ENCODE data around the gene ANKRD44.

Gene ANKRD44

GRCh38 chr2:197001921-197002320 lies 308.7 kb downstream of the ANKRD44 start:
- no peak overlapping the region for H2BK12ac ChIP-seq (ENCODE audit: low read length in 2 of 2)
- no peak overlapping the region for H4K8ac ChIP-seq (ENCODE audit: low read length)
- no peak overlapping the region for H2AK5ac ChIP-seq (ENCODE audit: low read length, severe bottlenecking)
- no peaks in the 10 kb centered on the region for H3K4me1 ChIP-seq (ENCODE audit: control insufficient read depth, insufficient read depth, low read depth, low read length)
- H3K4ac ChIP-seq (ENCODE audit: low read depth in 1 of 2, low read length in 2 of 2), result no peak overlapping the region
- no peak overlapping the region for H2BK5ac ChIP-seq (ENCODE audit: low read depth, low read length, poor library complexity, severe bottlenecking)
- no peaks in the 10 kb centered on the region for H3K27me3 ChIP-seq (ENCODE audit: control insufficient read depth in 1 of 2, insufficient read depth in 1 of 2, low read length in 2 of 2)
- no peak overlapping the region for H3K9ac ChIP-seq (ENCODE audit: low read length)
- H3K27ac ChIP-seq (ENCODE audit: low read length, poor library complexity, severe bottlenecking), result no peak overlapping the region
- no peak overlapping the region for H3K18ac ChIP-seq (ENCODE audit: low read depth in 1 of 2, low read length in 2 of 2)
- no peak overlapping the region for H2BK15ac ChIP-seq (ENCODE audit: low read depth, poor library complexity, severe bottlenecking)
- H3K79me1 ChIP-seq (replicated peaks; ENCODE audit: low read length, poor library complexity, severe bottlenecking), result no peaks in the 10 kb centered on the region
- no peak overlapping the region for H3K14ac ChIP-seq (ENCODE audit: low read length in 2 of 2)
- no peak overlapping the region for H3K23ac ChIP-seq (ENCODE audit: low read length in 2 of 2)
- no peaks in the 10 kb centered on the region for H3K36me3 ChIP-seq (ENCODE audit: control insufficient read depth in 1 of 2, insufficient read depth in 2 of 2, low read depth in 1 of 2, low read length in 2 of 2)
- no CpG with 5 or more reads among the region's 1 CpG for WGBS
- H3K9me3 ChIP-seq (ENCODE audit: control insufficient read depth, low read length), result no peaks in the 10 kb centered on the region
- no peak overlapping the region for H3K4me2 ChIP-seq (ENCODE audit: low read length, poor library complexity, severe bottlenecking)
- no peak overlapping the region for H2BK120ac ChIP-seq (ENCODE audit: low read depth, low read length)
- DNase-seq, result no peak
- H4K91ac ChIP-seq (ENCODE audit: low read length), result no peak overlapping the region
- no peak overlapping the region for H3K4me3 ChIP-seq (ENCODE audit: insufficient read depth in 1 of 2, low read depth in 1 of 2, low read length in 2 of 2)
- no peak overlapping the region for H2AFZ ChIP-seq (ENCODE audit: low read depth, low read length)

- H2BK15ac ChIP-seq (ENCODE audit: low read depth, poor library complexity, severe bottlenecking), result no peak overlapping the region
- no peaks in the 10 kb centered on the region for H3K79me1 ChIP-seq (replicated peaks; ENCODE audit: low read length, poor library complexity, severe bottlenecking)
- H3K18ac ChIP-seq (ENCODE audit: low read depth in 1 of 2, low read length in 2 of 2), result no peak overlapping the region
- H4K91ac ChIP-seq (ENCODE audit: low read length), result no peak overlapping the region
- DNase-seq, result no peak
- no peaks in the 10 kb centered on the region for H3K9me3 ChIP-seq (ENCODE audit: control insufficient read depth, low read length)
- no peaks in the 10 kb centered on the region for H3K4me1 ChIP-seq (ENCODE audit: control insufficient read depth, insufficient read depth, low read depth, low read length)
- no peak overlapping the region for H3K23ac ChIP-seq (ENCODE audit: low read length in 2 of 2)
- no peak overlapping the region for H2BK5ac ChIP-seq (ENCODE audit: low read depth, low read length, poor library complexity, severe bottlenecking)
- no peak overlapping the region for H3K4me2 ChIP-seq (ENCODE audit: low read length, poor library complexity, severe bottlenecking)
- no peak overlapping the region for H3K9ac ChIP-seq (ENCODE audit: low read length)
- no peaks in the 10 kb centered on the region for H3K36me3 ChIP-seq (ENCODE audit: control insufficient read depth in 1 of 2, insufficient read depth in 2 of 2, low read depth in 1 of 2, low read length in 2 of 2)
- H3K14ac ChIP-seq (ENCODE audit: low read length in 2 of 2), result no peak overlapping the region
- H4K8ac ChIP-seq (ENCODE audit: low read length), result no peak overlapping the region
- no peak overlapping the region for H3K27ac ChIP-seq (ENCODE audit: low read length, poor library complexity, severe bottlenecking)
- no peak overlapping the region for H3K4me3 ChIP-seq (ENCODE audit: insufficient read depth in 1 of 2, low read depth in 1 of 2, low read length in 2 of 2)
- no peak overlapping the region for H2BK120ac ChIP-seq (ENCODE audit: low read depth, low read length)
- H3K4ac ChIP-seq (ENCODE audit: low read depth in 1 of 2, low read length in 2 of 2), result no peak overlapping the region
- H2AK5ac ChIP-seq (ENCODE audit: low read length, severe bottlenecking), result no peak overlapping the region
- no peak overlapping the region for H2BK12ac ChIP-seq (ENCODE audit: low read length in 2 of 2)
- H2AFZ ChIP-seq (ENCODE audit: low read depth, low read length), result no peak overlapping the region
- no peaks in the 10 kb centered on the region for H3K27me3 ChIP-seq (ENCODE audit: control insufficient read depth in 1 of 2, insufficient read depth in 1 of 2, low read length in 2 of 2)
- WGBS, result 94% methylated on average over 2 of the region's 3 CpGs
Observed at GRCh38 chr2:196995757-196996314, 314.7 kb downstream of the ANKRD44 start.

GRCh38 chr2:196994764-196995163 lies 315.8 kb downstream of the ANKRD44 start:
- H3K27me3 ChIP-seq (ENCODE audit: control insufficient read depth in 1 of 2, insufficient read depth in 1 of 2, low read length in 2 of 2), result no peaks in the 10 kb centered on the region
- no peak overlapping the region for H3K9ac ChIP-seq (ENCODE audit: low read length)
- DNase-seq, result no peak
- H2BK12ac ChIP-seq (ENCODE audit: low read length in 2 of 2), result no peak overlapping the region
- no peak overlapping the region for H3K4ac ChIP-seq (ENCODE audit: low read depth in 1 of 2, low read length in 2 of 2)
- WGBS, result 96% methylated on average over 3 of the region's 4 CpGs
- H3K4me3 ChIP-seq (ENCODE audit: insufficient read depth in 1 of 2, low read depth in 1 of 2, low read length in 2 of 2), result no peak overlapping the region
- no peaks in the 10 kb centered on the region for H3K79me1 ChIP-seq (replicated peaks; ENCODE audit: low read length, poor library complexity, severe bottlenecking)
- no peak overlapping the region for H3K14ac ChIP-seq (ENCODE audit: low read length in 2 of 2)
- H2BK120ac ChIP-seq (ENCODE audit: low read depth, low read length), result no peak overlapping the region
- no peak overlapping the region for H4K8ac ChIP-seq (ENCODE audit: low read length)
- H2BK15ac ChIP-seq (ENCODE audit: low read depth, poor library complexity, severe bottlenecking), result no peak overlapping the region
- H3K4me2 ChIP-seq (ENCODE audit: low read length, poor library complexity, severe bottlenecking), result no peak overlapping the region
- H3K27ac ChIP-seq (ENCODE audit: low read length, poor library complexity, severe bottlenecking), result no peak overlapping the region
- no peak overlapping the region for H2AK5ac ChIP-seq (ENCODE audit: low read length, severe bottlenecking)
- H3K9me3 ChIP-seq (ENCODE audit: control insufficient read depth, low read length), result no peaks in the 10 kb centered on the region
- H2AFZ ChIP-seq (ENCODE audit: low read depth, low read length), result no peak overlapping the region
- H3K36me3 ChIP-seq (ENCODE audit: control insufficient read depth in 1 of 2, insufficient read depth in 2 of 2, low read depth in 1 of 2, low read length in 2 of 2), result no peaks in the 10 kb centered on the region
- no peak overlapping the region for H2BK5ac ChIP-seq (ENCODE audit: low read depth, low read length, poor library complexity, severe bottlenecking)
- H3K4me1 ChIP-seq (ENCODE audit: control insufficient read depth, insufficient read depth, low read depth, low read length), result no peaks in the 10 kb centered on the region
- H3K23ac ChIP-seq (ENCODE audit: low read length in 2 of 2), result no peak overlapping the region
- no peak overlapping the region for H3K18ac ChIP-seq (ENCODE audit: low read depth in 1 of 2, low read length in 2 of 2)
- H4K91ac ChIP-seq (ENCODE audit: low read length), result no peak overlapping the region

GRCh38 chr2:196993617-196994016 lies 317.0 kb downstream of the ANKRD44 start:
- Histone ChIP-seq H3K27me3 (ENCODE audit: control insufficient read depth in 1 of 2, insufficient read depth in 1 of 2, low read length in 2 of 2) (no peaks in the 10 kb centered on the region), H2BK12ac (ENCODE audit: low read length in 2 of 2) (no peak overlapping the region), H3K4me1 (ENCODE audit: control insufficient read depth, insufficient read depth, low read depth, low read length) (no peaks in the 10 kb centered on the region), H3K9ac (ENCODE audit: low read length) (no peak overlapping the region), H3K27ac (ENCODE audit: low read length, poor library complexity, severe bottlenecking) (no peak overlapping the region), H3K36me3 (ENCODE audit: control insufficient read depth in 1 of 2, insufficient read depth in 2 of 2, low read depth in 1 of 2, low read length in 2 of 2) (no peaks in the 10 kb centered on the region), H2BK5ac (ENCODE audit: low read depth, low read length, poor library complexity, severe bottlenecking) (no peak overlapping the region), H3K4me2 (ENCODE audit: low read length, poor library complexity, severe bottlenecking) (no peak overlapping the region), H3K4me3 (ENCODE audit: insufficient read depth in 1 of 2, low read depth in 1 of 2, low read length in 2 of 2) (no peak overlapping the region), H4K91ac (ENCODE audit: low read length) (no peak overlapping the region), H4K8ac (ENCODE audit: low read length) (no peak overlapping the region), H3K4ac (ENCODE audit: low read depth in 1 of 2, low read length in 2 of 2) (no peak overlapping the region), H3K9me3 (ENCODE audit: control insufficient read depth, low read length) (no peaks in the 10 kb centered on the region), H3K79me1 (replicated peaks; ENCODE audit: low read length, poor library complexity, severe bottlenecking) (no peaks in the 10 kb centered on the region), H2AFZ (ENCODE audit: low read depth, low read length) (no peak overlapping the region), H3K14ac (ENCODE audit: low read length in 2 of 2) (no peak overlapping the region), H2BK120ac (ENCODE audit: low read depth, low read length) (no peak overlapping the region), H2BK15ac (ENCODE audit: low read depth, poor library complexity, severe bottlenecking) (no peak overlapping the region), H3K23ac (ENCODE audit: low read length in 2 of 2) (no peak overlapping the region), H2AK5ac (ENCODE audit: low read length, severe bottlenecking) (no peak overlapping the region), H3K18ac (ENCODE audit: low read depth in 1 of 2, low read length in 2 of 2) (no peak overlapping the region)
- 100% methylated on average over 1 of the region's 6 CpGs for WGBS
- DNase-seq, result no peak
